ENCODE results near the gene OBSCN.
"Not testable (repeated sequence)": the region's sequence is repeated elsewhere in the genome, so short reads cannot be mapped to it uniquely, and the experiment has no call there.

Gene OBSCN

DNA sequence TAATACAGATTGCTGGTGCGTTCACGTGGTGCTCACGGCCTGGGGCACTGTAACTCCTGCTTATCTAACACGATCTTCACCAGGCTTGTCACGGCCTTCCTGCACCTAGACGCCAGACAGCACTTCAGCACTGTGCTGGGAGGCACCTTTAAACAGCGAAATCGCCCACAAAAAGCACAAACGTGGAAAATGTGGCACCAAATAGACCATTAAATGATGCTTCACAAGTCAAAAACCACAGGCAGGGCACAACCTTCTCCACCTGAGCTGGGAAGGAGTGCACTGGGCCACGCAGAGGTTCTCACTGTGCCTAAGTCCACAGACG, 22.2 kb upstream of the OBSCN start:
- TF ChIP-seq ZFX (IDR thresholded peaks at IDR 0.05; ENCODE audit: borderline replicate concordance), result no peak
- TF ChIP-seq, protein P1, sequence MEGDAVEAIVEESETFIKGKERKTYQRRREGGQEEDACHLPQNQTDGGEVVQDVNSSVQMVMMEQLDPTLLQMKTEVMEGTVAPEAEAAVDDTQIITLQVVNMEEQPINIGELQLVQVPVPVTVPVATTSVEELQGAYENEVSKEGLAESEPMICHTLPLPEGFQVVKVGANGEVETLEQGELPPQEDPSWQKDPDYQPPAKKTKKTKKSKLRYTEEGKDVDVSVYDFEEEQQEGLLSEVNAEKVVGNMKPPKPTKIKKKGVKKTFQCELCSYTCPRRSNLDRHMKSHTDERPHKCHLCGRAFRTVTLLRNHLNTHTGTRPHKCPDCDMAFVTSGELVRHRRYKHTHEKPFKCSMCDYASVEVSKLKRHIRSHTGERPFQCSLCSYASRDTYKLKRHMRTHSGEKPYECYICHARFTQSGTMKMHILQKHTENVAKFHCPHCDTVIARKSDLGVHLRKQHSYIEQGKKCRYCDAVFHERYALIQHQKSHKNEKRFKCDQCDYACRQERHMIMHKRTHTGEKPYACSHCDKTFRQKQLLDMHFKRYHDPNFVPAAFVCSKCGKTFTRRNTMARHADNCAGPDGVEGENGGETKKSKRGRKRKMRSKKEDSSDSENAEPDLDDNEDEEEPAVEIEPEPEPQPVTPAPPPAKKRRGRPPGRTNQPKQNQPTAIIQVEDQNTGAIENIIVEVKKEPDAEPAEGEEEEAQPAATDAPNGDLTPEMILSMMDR (IDR thresholded peaks at IDR 0.05), result no peak
- H3K27ac ChIP-seq, result no peak overlapping the region

DNA sequence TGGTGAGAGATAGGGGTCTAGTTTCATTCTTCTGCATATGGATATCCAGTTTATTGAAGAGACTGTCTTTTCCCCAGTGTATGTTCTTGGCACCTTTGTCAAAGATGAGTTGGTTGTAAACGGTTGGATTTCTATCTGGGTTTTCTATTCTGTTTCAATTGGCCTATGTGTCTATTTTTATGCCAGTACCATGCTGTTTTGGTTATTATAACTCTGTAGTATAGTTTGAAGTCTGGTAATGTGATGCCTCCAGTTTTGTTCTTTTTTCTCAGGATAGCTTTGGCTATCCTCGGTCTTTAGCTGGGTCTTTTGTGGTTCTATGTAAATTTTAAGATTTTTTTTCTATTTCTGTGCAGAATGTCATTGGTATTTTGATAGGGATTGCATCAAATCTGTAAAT, 19.6 kb upstream of the OBSCN start:
- H3K27ac ChIP-seq, result not testable (repeated sequence)

DNA sequence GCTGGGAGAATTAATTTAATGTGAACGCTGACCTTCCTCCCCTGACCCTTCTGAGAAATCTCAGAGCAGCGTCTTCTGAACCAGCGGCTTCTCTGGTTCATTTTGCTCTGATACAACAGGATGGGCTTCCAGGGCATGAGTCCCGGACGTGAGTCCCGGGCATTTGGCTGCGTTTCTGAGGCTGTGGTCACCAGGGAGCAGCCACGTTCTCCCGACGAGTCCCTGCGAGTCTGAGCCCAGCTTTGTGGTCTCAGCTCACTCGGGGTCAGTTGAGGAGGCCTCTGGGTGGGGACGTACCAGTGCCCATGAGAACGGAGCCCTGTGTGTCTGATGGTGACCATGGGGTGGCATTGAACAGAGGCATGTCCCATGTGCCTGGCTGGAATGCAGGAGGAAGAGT, 17.7 kb upstream of the OBSCN start:
- no peak for TF ChIP-seq ZFX (IDR thresholded peaks at IDR 0.05; ENCODE audit: borderline replicate concordance)
- TF ChIP-seq, protein P1 (IDR thresholded peaks at IDR 0.05), result no peak
- H3K27ac ChIP-seq, result no peak overlapping the region

DNA sequence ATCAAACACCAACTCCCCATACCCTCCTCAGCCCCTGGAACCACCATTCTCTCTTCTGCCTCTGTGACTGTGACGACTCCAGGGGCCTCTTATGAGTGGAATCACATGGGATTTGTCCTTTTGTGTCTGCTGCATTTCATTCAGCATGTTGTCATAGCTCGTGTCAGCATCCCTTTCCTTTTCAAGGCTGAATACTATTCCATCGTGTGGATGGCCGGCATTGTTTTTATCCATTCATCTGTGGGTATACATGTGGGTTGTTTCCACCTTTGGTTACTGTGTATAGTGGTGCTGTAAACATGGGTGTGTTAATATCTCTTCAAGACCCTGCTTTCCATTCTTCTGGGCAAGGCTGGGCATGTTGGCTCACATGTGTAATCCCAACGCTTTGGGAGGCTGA, 17.1 kb upstream of the OBSCN start:
- H3K27ac ChIP-seq, result no peak overlapping the region
- TF ChIP-seq, protein P1 (IDR thresholded peaks at IDR 0.05), result no peak
- no peak for TF ChIP-seq ZFX (IDR thresholded peaks at IDR 0.05; ENCODE audit: borderline replicate concordance)

DNA sequence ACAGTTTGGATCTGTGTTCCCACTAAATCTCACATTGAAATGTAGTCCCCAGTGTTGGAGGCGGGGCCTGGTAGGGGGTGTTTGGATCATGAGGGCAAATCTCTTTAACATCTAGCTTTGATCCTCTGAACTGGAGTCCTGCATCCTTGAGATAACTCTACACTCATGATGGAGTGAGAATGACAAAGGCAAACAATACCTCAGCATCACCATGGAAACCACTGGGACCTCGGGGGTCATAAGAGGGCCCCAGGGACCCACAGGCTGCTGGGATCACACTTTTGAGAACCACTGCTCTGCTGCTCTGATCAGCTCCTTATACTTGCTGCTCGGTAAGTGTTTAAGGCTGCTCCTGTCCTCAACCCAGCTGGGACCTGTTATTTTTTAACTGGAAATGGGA, 13.4 kb upstream of the OBSCN start:
- H3K27ac ChIP-seq, result no peak overlapping the region
- no peak for TF ChIP-seq ZFX (IDR thresholded peaks at IDR 0.05; ENCODE audit: borderline replicate concordance)
- TF ChIP-seq, protein P1 (IDR thresholded peaks at IDR 0.05), result no peak

DNA sequence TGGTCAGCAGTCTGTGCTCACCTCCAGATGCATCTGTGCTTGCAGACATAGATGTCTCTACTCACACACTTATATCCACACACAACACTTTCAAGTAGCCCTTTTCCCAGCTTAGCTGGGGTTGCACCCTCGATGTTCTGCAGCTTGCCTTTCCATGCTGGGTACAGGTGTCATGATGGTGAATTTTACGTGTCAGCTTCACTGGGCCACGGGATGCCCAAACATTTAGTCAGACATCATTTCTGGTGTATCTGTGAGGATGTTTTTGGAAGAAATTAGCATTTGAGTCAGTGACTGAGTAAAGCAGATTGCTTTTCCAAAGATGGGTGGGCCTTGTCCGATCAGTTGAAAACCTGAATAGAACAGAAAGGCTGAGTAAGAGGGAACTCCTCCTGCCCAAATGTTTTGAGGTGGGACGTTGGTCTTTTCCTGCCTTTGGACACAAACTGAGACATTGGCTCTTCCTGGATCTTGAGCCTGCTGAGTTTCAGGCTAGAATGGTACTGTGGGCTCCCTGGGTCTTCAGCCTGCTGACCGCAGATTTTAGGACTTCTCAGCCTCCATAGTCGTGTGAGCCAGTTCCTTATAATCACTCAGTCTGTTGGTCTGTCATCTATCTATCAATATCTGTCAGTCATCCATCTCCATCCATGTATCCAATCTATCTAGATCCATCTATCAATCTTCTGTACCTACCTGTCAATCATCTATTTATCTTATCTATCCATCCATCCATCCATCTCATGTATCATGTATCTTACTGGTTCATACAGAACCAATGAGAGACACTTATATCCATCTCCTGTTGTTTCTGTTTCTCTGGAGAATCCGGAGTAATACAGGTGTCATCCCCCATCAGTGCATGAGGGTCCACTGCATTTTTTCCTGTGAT, 12.7 kb upstream of the OBSCN start:
- no peak overlapping the region for H3K27ac ChIP-seq
- no peak for TF ChIP-seq ZFX (IDR thresholded peaks at IDR 0.05; ENCODE audit: borderline replicate concordance)
- TF ChIP-seq, protein P1 (IDR thresholded peaks at IDR 0.05), result no peak

DNA sequence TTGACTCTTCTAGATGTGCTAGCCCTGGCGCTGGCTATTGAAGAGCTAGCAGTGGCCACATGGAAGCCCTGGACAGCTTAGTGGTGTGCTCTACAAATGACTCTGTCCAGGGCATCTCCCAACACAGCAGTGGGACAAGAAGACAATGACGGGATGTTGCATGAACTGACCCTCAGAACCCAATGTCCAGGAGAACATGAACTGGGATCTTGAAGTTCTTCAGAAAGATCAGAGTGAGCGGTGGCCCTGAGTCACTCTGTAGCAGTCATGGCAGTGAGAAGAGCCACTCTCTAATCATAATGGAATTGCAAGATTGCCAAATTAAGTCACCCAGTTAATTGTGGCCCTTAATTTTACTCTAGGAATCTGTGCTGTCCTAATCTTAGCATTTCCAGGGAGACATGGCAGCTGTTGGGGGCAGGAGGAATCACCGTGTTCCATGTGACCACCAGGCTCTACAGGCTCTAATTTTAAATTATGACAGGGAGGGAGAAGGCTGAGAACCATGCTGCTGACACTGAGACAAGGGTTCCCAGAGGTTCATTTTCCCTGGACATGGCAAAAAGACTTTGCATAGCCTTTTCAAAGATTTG, 10.2 kb upstream of the OBSCN start:
- no peak for TF ChIP-seq ZFX (IDR thresholded peaks at IDR 0.05; ENCODE audit: borderline replicate concordance)
- TF ChIP-seq, protein P1 (IDR thresholded peaks at IDR 0.05), result no peak
- H3K27ac ChIP-seq, result no peak overlapping the region

All from 22Rv1 (cell line).